ENCODE data around the gene NAA15.
A peak's percentile ranks its signal among the peaks of the same experiment; 100 is the strongest.
"Not testable (repeated sequence)": the region's sequence is repeated elsewhere in the genome, so short reads cannot be mapped to it uniquely, and the experiment has no call there.

NAA15 gene

GRCh38 chr4:139455126-139455538 is 153.8 kb downstream of the NAA15 start:
- H3K4me1 Mint-ChIP-seq, result peaks cover 50% of the 10 kb centered on the region
- peaks cover 14% of the 10 kb centered on the region for H3K36me3 Mint-ChIP-seq
- peak overlapping the region; percentile 97 for H3K4me3 Mint-ChIP-seq
- no peaks in the 10 kb centered on the region for H3K9me3 Mint-ChIP-seq
- ATAC-seq (ENCODE audit: low read depth) (no peak), DNase-seq (ENCODE audit: low spot score in 2 of 2) (no peak)
- no peaks in the 10 kb centered on the region for H3K27me3 Mint-ChIP-seq
- H3K27ac Mint-ChIP-seq, result peak overlapping the region; percentile 99

- no peak overlapping the region for H3K4me3 Mint-ChIP-seq
- ATAC-seq (ENCODE audit: low read depth) (no peak), DNase-seq (ENCODE audit: low spot score in 2 of 2) (no peak)
- H3K27ac Mint-ChIP-seq, result peak overlapping the region; percentile 45
- no peaks in the 10 kb centered on the region for H3K9me3 Mint-ChIP-seq
- no peaks in the 10 kb centered on the region for H3K27me3 Mint-ChIP-seq
- H3K4me1 Mint-ChIP-seq, result peaks cover 52% of the 10 kb centered on the region
- H3K36me3 Mint-ChIP-seq, result peaks cover 18% of the 10 kb centered on the region
Measured at GRCh38 chr4:139457318-139457717, 156.0 kb downstream of the NAA15 start.

GRCh38 chr4:139458543-139458942 is 157.2 kb downstream of the NAA15 start:
- ATAC-seq (ENCODE audit: low read depth) (no peak), DNase-seq (ENCODE audit: low spot score in 2 of 2) (no peak)
- Mint-ChIP-seq H3K4me3 (no peak overlapping the region), H3K27ac (no peak overlapping the region), H3K9me3 (no peaks in the 10 kb centered on the region), H3K27me3 (no peaks in the 10 kb centered on the region), H3K36me3 (peaks cover 18% of the 10 kb centered on the region), H3K4me1 (peaks cover 48% of the 10 kb centered on the region)

GRCh38 chr4:139458999-139459398 is 157.7 kb downstream of the NAA15 start:
- no peak for ATAC-seq (ENCODE audit: low read depth)
- Mint-ChIP-seq H3K27ac (no peak overlapping the region), H3K4me1 (peaks cover 48% of the 10 kb centered on the region), H3K4me3 (no peak overlapping the region), H3K9me3 (no peaks in the 10 kb centered on the region), H3K36me3 (peaks cover 18% of the 10 kb centered on the region), H3K27me3 (no peaks in the 10 kb centered on the region)
- DNase-seq (ENCODE audit: low spot score in 2 of 2), result no peak

GRCh38 chr4:139460565-139460964 is 159.3 kb downstream of the NAA15 start:
- H3K27me3 Mint-ChIP-seq, result no peaks in the 10 kb centered on the region
- no peaks in the 10 kb centered on the region for H3K9me3 Mint-ChIP-seq
- ATAC-seq (ENCODE audit: low read depth) (no peak), DNase-seq (ENCODE audit: low spot score in 2 of 2) (no peak)
- H3K4me1 Mint-ChIP-seq, result peaks cover 35% of the 10 kb centered on the region
- peaks cover 18% of the 10 kb centered on the region for H3K36me3 Mint-ChIP-seq
- H3K4me3 Mint-ChIP-seq, result no peak overlapping the region
- no peak overlapping the region for H3K27ac Mint-ChIP-seq

GRCh38 chr4:139461022-139461628 is 159.8 kb downstream of the NAA15 start:
- Mint-ChIP-seq H3K4me1 (peaks cover 32% of the 10 kb centered on the region), H3K9me3 (no peaks in the 10 kb centered on the region), H3K27me3 (no peaks in the 10 kb centered on the region), H3K27ac (no peak overlapping the region), H3K36me3 (peaks cover 18% of the 10 kb centered on the region), H3K4me3 (no peak overlapping the region)
- no peak for ATAC-seq (ENCODE audit: low read depth)
- no peak for DNase-seq (ENCODE audit: low spot score in 2 of 2)

GRCh38 chr4:139464512-139464911 is 163.2 kb downstream of the NAA15 start:
- not testable (repeated sequence) for ATAC-seq (ENCODE audit: low read depth); H3K27ac Mint-ChIP-seq; H3K4me3 Mint-ChIP-seq; H3K4me1 Mint-ChIP-seq; H3K27me3 Mint-ChIP-seq; H3K9me3 Mint-ChIP-seq; DNase-seq (ENCODE audit: low spot score in 2 of 2)
- H3K36me3 Mint-ChIP-seq, result peaks cover 21% of the 10 kb centered on the region

GRCh38 chr4:139465922-139466321 is 164.6 kb downstream of the NAA15 start:
- Mint-ChIP-seq H3K27me3 (no peaks in the 10 kb centered on the region), H3K9me3 (peaks cover 4% of the 10 kb centered on the region), H3K4me1 (peaks cover 13% of the 10 kb centered on the region), H3K36me3 (peaks cover 16% of the 10 kb centered on the region), H3K4me3 (no peak overlapping the region), H3K27ac (no peak overlapping the region)
- DNase-seq (ENCODE audit: low spot score in 2 of 2), result no peak
- ATAC-seq (ENCODE audit: low read depth), result no peak

- H3K4me1 Mint-ChIP-seq, result peaks cover 20% of the 10 kb centered on the region
- not testable (repeated sequence) for DNase-seq (ENCODE audit: low spot score in 2 of 2); H3K27me3 Mint-ChIP-seq; ATAC-seq (ENCODE audit: low read depth); H3K9me3 Mint-ChIP-seq; H3K4me3 Mint-ChIP-seq; H3K27ac Mint-ChIP-seq
- peaks cover 27% of the 10 kb centered on the region for H3K36me3 Mint-ChIP-seq
Measured at GRCh38 chr4:139468756-139469155, 167.5 kb downstream of the NAA15 start.

GRCh38 chr4:139469216-139469615 is 167.9 kb downstream of the NAA15 start:
- peaks cover 4% of the 10 kb centered on the region for H3K9me3 Mint-ChIP-seq
- peaks cover 20% of the 10 kb centered on the region for H3K4me1 Mint-ChIP-seq
- H3K4me3 Mint-ChIP-seq, result no peak overlapping the region
- H3K27ac Mint-ChIP-seq, result no peak overlapping the region
- DNase-seq (ENCODE audit: low spot score in 2 of 2) (no peak), ATAC-seq (ENCODE audit: low read depth) (no peak)
- peaks cover 27% of the 10 kb centered on the region for H3K36me3 Mint-ChIP-seq
- no peaks in the 10 kb centered on the region for H3K27me3 Mint-ChIP-seq

Data from memory B cell (primary cell).